Activated CD8-positive, alpha-beta memory T cell treated with anti-CD3 and anti-CD28 coated beads, Interleukin-2, amount 10 ng/mL, durations not matched to agents 7 days and 5 days (primary cell): ENCODE measurements around the gene CDKAL1. TPM values are rescaled to one million over a fixed set of nuclear protein-coding genes. Genes with fewer than 3 reads are reported as not detected.
"Not testable (repeated sequence)": the region's sequence is repeated elsewhere in the genome, so short reads cannot be mapped to it uniquely, and the experiment has no call there.

ENCODE experiments used
- ATAC-seq: fragments of 150-1000 bp; cut with Tn5 transposase; one replicate; pipeline ENCODE4 v1.10.0; 2021; ENCODE audit warnings: moderate library complexity
- CTCF ChIA-PET: fragments of 350-600 bp; sonication (Branson Sonifier 250); formaldehyde crosslinking; loops from one replicate; lab custom pipeline; 2021; ENCODE audit warnings: antibody characterized with exemption; lab: Charles Lee
- DNase-seq: peaks from one replicate; pipeline ENCODE4 v3.0.0-alpha.2; 2020
- H3K27ac Mint-ChIP-seq: one replicate; pipeline ENCODE4 v1.8.0; 2021; ENCODE audit warnings: mild to moderate bottlenecking, mixed read lengths
- H3K27me3 Mint-ChIP-seq: one replicate; pipeline ENCODE4 v1.8.0; 2021; ENCODE audit warnings: mixed read lengths
- H3K36me3 Mint-ChIP-seq: one replicate; pipeline ENCODE4 v1.8.0; 2021; ENCODE audit warnings: mild to moderate bottlenecking, mixed read lengths
- H3K4me1 Mint-ChIP-seq: one replicate; pipeline ENCODE4 v1.8.0; 2021; ENCODE audit warnings: mixed read lengths
- H3K4me3 Mint-ChIP-seq: one replicate; pipeline ENCODE4 v1.8.0; 2021; ENCODE audit warnings: mild to moderate bottlenecking, moderate library complexity, mixed read lengths
- H3K9me3 Mint-ChIP-seq: one replicate; pipeline ENCODE4 v1.8.0; 2022; ENCODE audit warnings: low read depth, mixed read lengths
- total RNA-seq, 2 experiments: library from RNA; stranded (reverse); gene quantifications; one replicate each; pipeline ENCODE4 v1.2.3, GENCODE V29; 2021

Gene CDKAL1
- total RNA-seq, 2 experiments from 2014 or later, result 27.9 to 30.0 TPM

GRCh38 chr6:21034345-21034744, 500.1 kb downstream of the CDKAL1 start:
- H3K4me1 Mint-ChIP-seq, result no peaks in the 10 kb centered on the region
- ATAC-seq (no peak), DNase-seq (no peak)
- no peaks in the 10 kb centered on the region for H3K9me3 Mint-ChIP-seq
- no peak overlapping the region for H3K27ac Mint-ChIP-seq
- H3K4me3 Mint-ChIP-seq, result no peak overlapping the region
- no peaks in the 10 kb centered on the region for H3K27me3 Mint-ChIP-seq
- peaks cover 6% of the 10 kb centered on the region for H3K36me3 Mint-ChIP-seq
- CTCF ChIA-PET, result no interaction called here

- CTCF ChIA-PET, result no interaction called here
- Mint-ChIP-seq H3K27me3 (no peaks in the 10 kb centered on the region), H3K27ac (no peak overlapping the region), H3K4me1 (no peaks in the 10 kb centered on the region), H3K9me3 (no peaks in the 10 kb centered on the region), H3K4me3 (no peak overlapping the region), H3K36me3 (no peaks in the 10 kb centered on the region)
- ATAC-seq, result no peak
- DNase-seq, result no peak
Observed at GRCh38 chr6:21037453-21037852, 503.2 kb downstream of the CDKAL1 start.

DNA sequence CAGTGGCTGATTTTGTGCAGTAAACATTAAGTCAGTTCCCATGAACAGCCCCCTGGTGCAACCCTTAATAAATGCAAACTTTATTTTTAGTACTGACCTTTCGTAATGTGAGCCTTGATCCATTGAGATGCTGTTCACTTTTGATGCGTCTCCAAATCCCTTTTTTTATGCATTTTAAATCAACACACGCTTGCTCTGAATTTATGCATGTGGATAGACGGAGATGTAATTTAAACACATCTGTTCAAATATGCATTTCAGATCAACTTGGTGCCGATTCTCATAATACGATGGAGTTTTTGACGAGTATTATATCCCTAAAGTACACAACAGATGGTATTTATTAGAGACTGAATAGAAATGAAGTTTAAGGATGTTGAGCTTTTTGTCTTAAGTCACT, 505.7 kb downstream of the CDKAL1 start:
- no peak overlapping the region for H3K27ac Mint-ChIP-seq
- no peaks in the 10 kb centered on the region for H3K27me3 Mint-ChIP-seq
- peaks cover 2% of the 10 kb centered on the region for H3K4me1 Mint-ChIP-seq
- DNase-seq (no peak), ATAC-seq (no peak)
- H3K4me3 Mint-ChIP-seq, result no peak overlapping the region
- no peaks in the 10 kb centered on the region for H3K36me3 Mint-ChIP-seq
- no peaks in the 10 kb centered on the region for H3K9me3 Mint-ChIP-seq
- CTCF ChIA-PET, result no interaction called here

DNA sequence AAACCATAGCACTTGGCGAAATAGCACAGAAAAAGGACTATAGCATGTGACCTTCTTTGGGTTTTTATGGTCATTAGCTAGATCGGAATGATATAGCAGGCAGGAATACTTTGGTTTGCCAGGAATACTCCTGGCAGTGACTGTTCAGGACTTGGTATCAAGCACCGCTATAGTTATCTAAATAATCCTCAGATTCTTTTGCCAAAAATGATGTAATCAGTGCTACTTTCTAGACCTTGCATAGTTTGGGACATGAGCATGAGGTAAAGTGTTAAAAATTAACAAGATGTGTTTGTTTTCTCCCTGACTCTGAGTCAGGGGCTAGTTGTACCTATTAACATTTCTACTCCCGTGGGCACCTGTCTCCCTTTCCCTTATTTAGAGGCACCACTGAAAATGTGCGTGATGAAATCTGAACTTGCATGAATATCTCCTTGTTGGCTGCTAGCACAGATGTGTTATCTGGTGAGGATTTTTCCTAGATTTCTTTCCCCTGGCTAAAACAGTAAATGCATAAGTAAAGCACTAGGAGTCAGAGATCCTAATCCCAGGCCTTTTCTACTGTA, 511.0 kb downstream of the CDKAL1 start:
- Mint-ChIP-seq H3K4me3 (no peak overlapping the region), H3K36me3 (no peaks in the 10 kb centered on the region), H3K9me3 (no peaks in the 10 kb centered on the region), H3K27ac (no peak overlapping the region), H3K27me3 (no peaks in the 10 kb centered on the region), H3K4me1 (peaks cover 2% of the 10 kb centered on the region)
- ATAC-seq (no peak), DNase-seq (no peak)
- CTCF ChIA-PET, result no interaction called here

DNA sequence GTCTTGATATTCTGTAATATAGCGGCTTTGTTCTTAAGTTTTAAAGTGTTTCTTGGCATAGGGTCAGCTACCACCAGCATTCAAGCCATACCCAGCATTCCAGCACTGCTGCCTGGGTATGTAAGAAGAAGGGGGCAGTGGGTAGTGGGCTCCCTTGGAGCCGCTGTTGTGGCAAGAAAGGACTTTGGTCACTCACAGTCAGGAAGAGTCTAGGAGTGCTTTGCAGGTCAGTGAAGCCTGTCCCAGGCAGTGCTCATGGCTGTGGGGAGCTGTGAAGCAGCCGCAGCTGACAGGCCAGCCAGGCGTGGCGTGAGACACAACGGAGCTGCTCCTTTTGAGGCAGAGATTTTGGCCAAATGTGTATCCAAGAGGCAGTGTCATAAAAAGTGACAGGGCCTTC, 512.0 kb downstream of the CDKAL1 start:
- H3K27me3 Mint-ChIP-seq, result no peaks in the 10 kb centered on the region
- H3K4me3 Mint-ChIP-seq, result no peak overlapping the region
- H3K36me3 Mint-ChIP-seq, result no peaks in the 10 kb centered on the region
- CTCF ChIA-PET, result no interaction called here
- ATAC-seq, result no peak
- no peak for DNase-seq
- H3K9me3 Mint-ChIP-seq, result no peaks in the 10 kb centered on the region
- H3K4me1 Mint-ChIP-seq, result peaks cover 2% of the 10 kb centered on the region
- no peak overlapping the region for H3K27ac Mint-ChIP-seq

DNA sequence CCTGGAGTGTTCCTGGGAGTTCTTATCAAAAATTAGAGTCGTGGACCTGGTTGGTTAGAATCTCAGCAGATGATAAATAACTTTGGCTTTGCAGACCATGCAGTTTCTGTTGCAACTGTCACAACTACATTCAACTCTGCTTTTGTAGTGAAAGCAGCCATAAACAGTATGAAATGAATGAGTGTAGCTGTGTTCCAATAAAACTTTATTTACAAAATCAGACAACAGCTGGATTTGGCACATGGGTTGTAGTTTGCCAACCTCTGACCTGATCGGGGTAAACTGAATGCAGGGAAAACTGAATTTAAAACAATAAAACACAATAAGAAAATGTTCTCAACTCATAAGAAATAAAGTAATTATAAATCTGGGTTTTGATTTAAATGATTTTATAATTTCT, 513.8 kb downstream of the CDKAL1 start:
- H3K27me3 Mint-ChIP-seq, result no peaks in the 10 kb centered on the region
- peaks cover 2% of the 10 kb centered on the region for H3K4me1 Mint-ChIP-seq
- ATAC-seq (no peak), DNase-seq (no peak)
- no peaks in the 10 kb centered on the region for H3K9me3 Mint-ChIP-seq
- no peak overlapping the region for H3K27ac Mint-ChIP-seq
- no peak overlapping the region for H3K4me3 Mint-ChIP-seq
- peaks cover 3% of the 10 kb centered on the region for H3K36me3 Mint-ChIP-seq
- CTCF ChIA-PET, result no interaction called here

GRCh38 chr6:21049148-21049547, 514.9 kb downstream of the CDKAL1 start:
- DNase-seq, result no peak
- Mint-ChIP-seq H3K4me3 (no peak overlapping the region), H3K9me3 (no peaks in the 10 kb centered on the region), H3K36me3 (peaks cover 9% of the 10 kb centered on the region), H3K27me3 (no peaks in the 10 kb centered on the region), H3K27ac (no peak overlapping the region), H3K4me1 (peaks cover 2% of the 10 kb centered on the region)
- CTCF ChIA-PET, result no interaction called here
- ATAC-seq, result no peak

- Mint-ChIP-seq H3K4me1 (peaks cover 1% of the 10 kb centered on the region), H3K9me3 (no peaks in the 10 kb centered on the region)
Observed at GRCh38 chr6:21049572-21049971, 515.3 kb downstream of the CDKAL1 start.

DNA sequence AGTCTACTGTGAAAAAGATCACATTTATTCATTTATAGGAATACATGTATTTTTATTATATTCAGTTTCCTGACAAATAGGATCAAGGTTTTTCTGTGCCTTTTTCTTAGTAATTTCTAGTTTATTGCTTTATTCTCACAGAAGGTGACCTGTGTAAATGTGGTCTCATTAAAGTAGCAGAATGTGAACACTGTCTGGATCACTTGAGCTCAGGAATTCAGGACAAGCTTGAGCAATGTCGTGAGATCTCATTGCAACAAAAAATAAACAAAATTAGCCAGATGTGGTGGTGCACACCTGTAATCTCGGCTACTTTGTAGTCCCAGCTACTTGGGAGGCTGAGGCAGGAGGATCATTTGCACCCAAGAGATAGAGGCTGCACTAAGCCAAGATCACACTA, 516.7 kb downstream of the CDKAL1 start:
- Mint-ChIP-seq H3K4me1 (peaks cover 1% of the 10 kb centered on the region), H3K27ac (no peak overlapping the region), H3K36me3 (peaks cover 13% of the 10 kb centered on the region), H3K4me3 (no peak overlapping the region), H3K27me3 (no peaks in the 10 kb centered on the region), H3K9me3 (peaks cover 3% of the 10 kb centered on the region)
- ATAC-seq, result no peak
- CTCF ChIA-PET, result no interaction called here
- DNase-seq, result no peak

More at GRCh38 chr6:21049572-21049971, 515.3 kb downstream of the CDKAL1 start:
- no peak overlapping the region for H3K4me3 Mint-ChIP-seq
- CTCF ChIA-PET, result no interaction called here
- no peak overlapping the region for H3K27ac Mint-ChIP-seq
- H3K27me3 Mint-ChIP-seq, result no peaks in the 10 kb centered on the region
- peaks cover 9% of the 10 kb centered on the region for H3K36me3 Mint-ChIP-seq
- no peak for ATAC-seq
- DNase-seq, result no peak

GRCh38 chr6:21051777-21052176, 517.5 kb downstream of the CDKAL1 start:
- Mint-ChIP-seq H3K27ac (no peak overlapping the region), H3K4me3 (no peak overlapping the region), H3K36me3 (peaks cover 18% of the 10 kb centered on the region), H3K27me3 (no peaks in the 10 kb centered on the region), H3K4me1 (peaks cover 1% of the 10 kb centered on the region), H3K9me3 (peaks cover 7% of the 10 kb centered on the region)
- CTCF ChIA-PET, result no interaction called here
- ATAC-seq, result no peak
- DNase-seq, result no peak

DNA sequence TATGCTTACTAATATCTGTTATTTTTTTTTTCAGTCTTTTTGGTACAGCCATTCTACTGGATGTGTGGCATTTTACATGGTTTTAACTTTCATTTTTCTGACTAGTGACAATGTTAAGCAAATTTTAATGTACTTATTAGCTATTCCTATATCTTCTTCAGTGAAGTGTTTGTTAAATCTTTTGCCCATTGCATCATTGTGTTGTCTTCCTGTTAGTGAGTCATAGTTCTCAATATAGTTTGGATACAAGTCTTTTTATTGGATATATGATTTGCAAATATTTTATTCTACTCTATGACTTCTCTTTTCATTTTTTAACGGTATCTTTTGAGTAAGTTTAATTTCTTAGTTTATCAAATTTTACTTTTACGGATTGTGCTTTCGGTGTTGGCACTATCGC, 519.4 kb downstream of the CDKAL1 start:
- DNase-seq (no peak), ATAC-seq (no peak)
- CTCF ChIA-PET, result no interaction called here
- peaks cover 28% of the 10 kb centered on the region for H3K36me3 Mint-ChIP-seq
- H3K4me1 Mint-ChIP-seq, result peaks cover 1% of the 10 kb centered on the region
- H3K4me3 Mint-ChIP-seq, result no peak overlapping the region
- H3K9me3 Mint-ChIP-seq, result peaks cover 16% of the 10 kb centered on the region
- no peaks in the 10 kb centered on the region for H3K27me3 Mint-ChIP-seq
- H3K27ac Mint-ChIP-seq, result no peak overlapping the region

- peaks cover 20% of the 10 kb centered on the region for H3K9me3 Mint-ChIP-seq
- H3K4me1 Mint-ChIP-seq, H3K27ac Mint-ChIP-seq, H3K4me3 Mint-ChIP-seq, CTCF ChIA-PET, ATAC-seq, H3K27me3 Mint-ChIP-seq, DNase-seq: not testable (repeated sequence)
- H3K36me3 Mint-ChIP-seq, result peaks cover 31% of the 10 kb centered on the region
Observed at GRCh38 chr6:21055480-21055879, 521.2 kb downstream of the CDKAL1 start.

DNA sequence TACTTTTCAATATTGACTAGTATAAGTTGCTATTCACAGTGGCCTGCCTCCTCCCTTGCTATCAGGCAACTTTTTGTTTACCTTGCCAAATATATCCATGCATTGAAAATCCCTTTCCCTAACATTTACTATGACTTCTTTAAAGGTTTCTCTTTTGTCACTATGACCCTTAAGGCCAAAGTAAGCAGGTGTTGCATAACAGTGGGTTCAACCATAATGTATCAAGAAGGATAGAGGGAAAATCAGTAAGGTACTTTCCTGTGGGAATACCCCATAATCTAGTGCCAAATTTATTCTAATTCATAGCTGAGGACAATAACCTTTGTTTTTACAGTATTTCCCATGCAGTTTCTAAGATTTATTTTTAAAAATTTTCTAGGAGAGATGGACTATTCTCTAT, 527.6 kb downstream of the CDKAL1 start:
- Mint-ChIP-seq H3K27ac (no peak overlapping the region), H3K9me3 (peaks cover 16% of the 10 kb centered on the region), H3K4me1 (no peaks in the 10 kb centered on the region), H3K36me3 (peaks cover 25% of the 10 kb centered on the region), H3K27me3 (no peaks in the 10 kb centered on the region), H3K4me3 (no peak overlapping the region)
- DNase-seq, result no peak
- CTCF ChIA-PET, result no interaction called here
- no peak for ATAC-seq

DNA sequence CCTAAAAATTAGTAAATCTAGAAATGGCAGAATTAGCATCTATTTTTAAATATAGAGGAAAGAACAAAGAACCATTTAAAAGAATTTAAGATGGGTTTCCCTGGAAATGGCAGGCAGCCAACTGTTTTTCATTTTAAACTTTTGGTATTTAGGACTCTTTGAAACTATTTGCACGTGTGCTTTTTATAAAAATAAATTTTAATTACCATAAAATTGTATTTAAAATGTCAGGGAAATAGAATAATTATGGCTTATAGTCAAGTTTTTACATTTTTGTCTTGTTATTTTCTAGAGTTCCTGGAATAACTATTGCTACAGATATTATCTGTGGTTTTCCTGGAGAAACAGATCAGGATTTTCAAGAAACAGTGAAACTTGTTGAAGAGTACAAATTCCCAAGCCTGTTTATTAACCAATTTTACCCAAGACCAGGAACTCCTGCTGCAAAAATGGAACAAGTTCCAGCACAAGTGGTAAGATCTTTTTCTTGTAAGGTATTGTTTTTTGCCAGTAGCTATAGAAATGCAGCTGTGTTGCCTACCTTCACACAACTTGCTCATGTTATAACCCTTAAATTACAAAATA, 530.6 kb downstream of the CDKAL1 start:
- no peaks in the 10 kb centered on the region for H3K4me1 Mint-ChIP-seq
- H3K4me3 Mint-ChIP-seq, result no peak overlapping the region
- DNase-seq (no peak), ATAC-seq (no peak)
- no peaks in the 10 kb centered on the region for H3K27me3 Mint-ChIP-seq
- CTCF ChIA-PET, result no interaction called here
- H3K36me3 Mint-ChIP-seq, result peaks cover 18% of the 10 kb centered on the region
- peaks cover 6% of the 10 kb centered on the region for H3K9me3 Mint-ChIP-seq
- no peak overlapping the region for H3K27ac Mint-ChIP-seq
